ENCODE data around the gene FAM217A. TPM values are rescaled to one million over a fixed set of nuclear protein-coding genes. Genes with fewer than 3 reads are reported as not detected.

The FAM217A gene, protein sequence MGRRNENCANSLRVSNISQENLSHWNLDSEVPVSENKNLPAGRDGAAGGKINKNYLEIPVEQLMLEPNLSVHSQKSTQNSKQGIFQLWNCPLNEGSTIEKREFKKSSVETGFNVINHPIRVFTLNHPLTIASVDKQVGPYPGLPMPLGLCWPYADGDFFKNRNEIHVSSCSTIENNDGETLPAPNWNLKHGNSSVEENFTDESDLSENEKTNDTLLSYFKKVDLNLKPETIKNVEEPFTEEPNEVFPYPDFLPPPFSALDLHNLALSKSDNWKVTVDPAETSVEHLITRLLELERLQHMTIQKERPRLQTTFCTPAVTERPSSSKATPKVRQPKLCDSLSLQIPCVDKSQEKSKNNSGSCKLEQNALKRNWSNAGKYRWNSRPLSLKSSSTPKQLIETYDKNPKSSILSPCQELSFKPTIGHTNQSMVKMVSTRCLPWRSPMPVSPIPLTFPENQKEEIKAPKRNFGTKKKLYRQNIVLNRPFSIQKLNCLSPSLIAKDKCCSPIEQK
- not detected in 2 replicates for total RNA-seq

DNA sequence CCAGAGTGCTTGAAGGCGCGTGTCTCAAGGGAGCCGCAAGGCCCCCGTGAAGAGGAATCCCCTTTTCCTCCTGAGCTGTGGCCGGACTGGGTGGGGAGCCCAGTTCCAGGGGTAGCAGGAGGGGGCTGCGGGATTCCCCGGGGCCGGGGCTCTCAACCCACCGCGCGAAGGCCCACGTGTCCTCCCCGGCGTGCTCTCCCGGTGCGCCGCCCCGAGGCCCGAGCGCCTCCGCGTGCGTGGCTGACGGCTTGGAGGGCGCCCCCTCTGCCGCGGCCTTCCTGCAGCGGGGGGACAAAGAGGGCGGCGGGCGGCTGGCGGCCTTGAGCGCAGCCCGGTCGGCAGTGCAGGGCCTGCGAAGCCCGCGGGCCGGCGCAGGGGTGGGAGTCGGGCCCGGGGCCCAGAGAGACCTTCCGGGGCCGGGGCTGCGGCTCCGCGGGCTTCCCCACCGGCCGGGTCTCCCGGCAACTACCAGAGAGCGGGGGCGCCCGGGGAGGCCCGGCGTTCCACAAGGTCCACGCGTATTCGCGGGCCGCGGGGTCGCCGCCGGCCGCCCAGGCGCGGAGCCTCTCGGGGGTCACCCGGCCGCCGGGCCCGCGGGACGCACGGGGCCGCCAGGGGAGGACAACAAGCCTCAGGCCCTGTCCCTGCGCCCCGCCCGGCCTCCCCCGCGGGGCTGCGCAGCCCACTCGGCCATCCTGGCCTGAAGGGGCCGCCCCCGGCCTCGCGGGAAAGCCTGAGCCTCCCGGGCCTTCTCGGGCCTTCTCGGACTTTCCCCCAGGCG, at the start of gene FAM217A:
Gene FAM217A (minus strand): TSS at position 447 of the 781 bp plus-strand sequence. CDS start 1,723 bp downstream, outside the sequence.
- no peak within 1 kb of the TSS for H3K4me3 ChIP-seq (ENCODE audit: low read depth, low read length)
- H3K27me3 ChIP-seq (ENCODE audit: control insufficient read depth, insufficient read depth, low read length), result no peaks in the 10 kb centered on the region
- no peaks in the 10 kb centered on the region for H3K36me3 ChIP-seq (ENCODE audit: control insufficient read depth, insufficient read depth, low read length)
- TF ChIP-seq, protein P1, sequence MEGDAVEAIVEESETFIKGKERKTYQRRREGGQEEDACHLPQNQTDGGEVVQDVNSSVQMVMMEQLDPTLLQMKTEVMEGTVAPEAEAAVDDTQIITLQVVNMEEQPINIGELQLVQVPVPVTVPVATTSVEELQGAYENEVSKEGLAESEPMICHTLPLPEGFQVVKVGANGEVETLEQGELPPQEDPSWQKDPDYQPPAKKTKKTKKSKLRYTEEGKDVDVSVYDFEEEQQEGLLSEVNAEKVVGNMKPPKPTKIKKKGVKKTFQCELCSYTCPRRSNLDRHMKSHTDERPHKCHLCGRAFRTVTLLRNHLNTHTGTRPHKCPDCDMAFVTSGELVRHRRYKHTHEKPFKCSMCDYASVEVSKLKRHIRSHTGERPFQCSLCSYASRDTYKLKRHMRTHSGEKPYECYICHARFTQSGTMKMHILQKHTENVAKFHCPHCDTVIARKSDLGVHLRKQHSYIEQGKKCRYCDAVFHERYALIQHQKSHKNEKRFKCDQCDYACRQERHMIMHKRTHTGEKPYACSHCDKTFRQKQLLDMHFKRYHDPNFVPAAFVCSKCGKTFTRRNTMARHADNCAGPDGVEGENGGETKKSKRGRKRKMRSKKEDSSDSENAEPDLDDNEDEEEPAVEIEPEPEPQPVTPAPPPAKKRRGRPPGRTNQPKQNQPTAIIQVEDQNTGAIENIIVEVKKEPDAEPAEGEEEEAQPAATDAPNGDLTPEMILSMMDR (IDR thresholded peaks at IDR 0.05; ENCODE audit: insufficient read depth, low read length, poor library complexity, severe bottlenecking), result no peak
- DNase-seq (ENCODE audit: low read depth), result no peak

DNA sequence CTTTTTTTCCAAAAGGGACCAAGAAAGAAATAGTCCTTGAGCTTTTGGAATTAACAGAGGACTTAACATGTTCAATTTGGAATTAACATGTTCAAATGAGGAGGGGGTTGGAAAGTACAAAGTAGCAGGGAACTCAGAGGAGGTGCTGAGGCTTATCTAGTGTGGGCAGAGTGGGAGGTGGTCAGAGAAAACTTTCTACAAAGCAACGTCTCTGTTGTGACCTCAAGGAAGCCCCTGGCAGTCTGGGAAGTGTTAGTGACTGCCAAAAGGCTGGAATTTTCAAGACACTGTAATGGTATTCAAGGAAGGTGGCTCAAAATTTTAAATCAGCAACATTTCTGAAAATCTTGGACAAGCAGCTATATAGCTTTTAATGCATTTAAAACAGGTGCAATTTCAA, 49.1 kb upstream of the FAM217A start:
- DNase-seq (ENCODE audit: low read depth), result no peak
- Histone ChIP-seq H3K36me3 (ENCODE audit: control insufficient read depth, insufficient read depth, low read length) (no peaks in the 10 kb centered on the region), H3K4me3 (ENCODE audit: low read depth, low read length) (no peak overlapping the region), H3K27me3 (ENCODE audit: control insufficient read depth, insufficient read depth, low read length) (no peaks in the 10 kb centered on the region)
- TF ChIP-seq, protein P1 (IDR thresholded peaks at IDR 0.05; ENCODE audit: insufficient read depth, low read length, poor library complexity, severe bottlenecking), result no peak

DNA sequence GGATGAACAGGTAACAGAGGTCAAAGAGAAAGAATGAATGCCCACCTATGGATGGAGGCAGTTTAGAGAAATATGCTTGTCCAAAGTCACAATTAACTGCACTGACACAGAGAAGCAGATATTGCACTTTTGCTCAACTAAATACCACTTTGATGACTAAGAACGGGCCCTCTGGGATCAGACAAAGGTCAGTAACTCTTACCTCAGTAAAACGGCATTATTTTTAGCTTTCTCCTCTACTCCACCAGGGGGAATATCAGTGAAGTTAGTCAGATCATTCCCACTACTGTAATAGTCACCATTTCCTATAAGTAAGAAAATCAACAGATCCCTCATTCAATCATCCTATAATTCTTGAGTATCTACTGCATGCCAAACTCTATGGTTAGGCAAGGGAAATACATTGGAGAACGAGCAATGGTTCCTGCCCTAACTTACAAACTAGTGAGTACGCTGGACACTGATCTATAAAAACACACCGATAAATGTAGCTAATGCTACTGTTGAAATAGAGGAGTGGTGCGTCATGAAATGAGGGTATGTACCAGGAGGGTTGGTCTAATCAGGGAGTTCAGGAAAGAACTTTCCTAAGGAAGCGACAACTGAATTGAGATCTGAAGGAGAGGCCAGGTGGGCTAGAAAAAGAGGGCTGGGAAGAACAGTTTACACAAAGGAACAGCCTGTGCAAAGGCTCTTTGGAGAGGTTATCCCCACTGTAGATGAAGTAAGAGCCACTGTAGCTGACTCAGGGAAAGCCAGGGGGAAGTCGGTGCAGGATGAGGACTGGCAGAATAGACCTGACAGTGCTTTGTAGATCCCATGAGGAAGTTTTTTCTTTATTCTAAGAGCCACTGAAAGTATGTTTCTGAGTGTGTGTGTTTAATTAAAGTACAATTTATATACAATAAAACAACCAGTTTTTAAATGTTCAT, 47.3 kb upstream of the FAM217A start:
- Histone ChIP-seq H3K27me3 (ENCODE audit: control insufficient read depth, insufficient read depth, low read length) (no peaks in the 10 kb centered on the region), H3K4me3 (ENCODE audit: low read depth, low read length) (no peak overlapping the region), H3K36me3 (ENCODE audit: control insufficient read depth, insufficient read depth, low read length) (no peaks in the 10 kb centered on the region)
- TF ChIP-seq, protein P1 (IDR thresholded peaks at IDR 0.05; ENCODE audit: insufficient read depth, low read length, poor library complexity, severe bottlenecking), result peak; percentile 43
- DNase-seq (ENCODE audit: low read depth), result peak; percentile 75

DNA sequence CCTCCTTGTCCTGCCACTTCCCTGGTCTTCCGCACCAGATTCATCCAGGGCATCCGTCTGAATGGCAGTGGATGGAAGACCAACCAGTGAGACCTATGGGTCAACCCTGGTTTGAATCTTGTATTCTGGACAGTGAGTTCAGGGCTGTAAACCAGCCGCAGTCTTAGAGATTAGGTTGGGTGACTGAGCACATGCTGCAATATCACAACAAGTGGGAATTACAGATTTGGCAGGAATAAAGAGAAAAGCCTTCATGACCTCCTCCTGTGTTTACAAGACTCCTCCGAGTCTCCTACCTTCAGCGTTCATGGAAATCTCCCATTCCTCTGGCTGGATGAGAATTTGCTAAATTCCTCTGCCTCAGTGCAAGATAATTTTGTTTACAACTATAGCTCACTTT, 46.6 kb upstream of the FAM217A start:
- no peak for DNase-seq (ENCODE audit: low read depth)
- H3K27me3 ChIP-seq (ENCODE audit: control insufficient read depth, insufficient read depth, low read length), result no peaks in the 10 kb centered on the region
- no peak overlapping the region for H3K4me3 ChIP-seq (ENCODE audit: low read depth, low read length)
- TF ChIP-seq, protein P1 (IDR thresholded peaks at IDR 0.05; ENCODE audit: insufficient read depth, low read length, poor library complexity, severe bottlenecking), result no peak
- no peaks in the 10 kb centered on the region for H3K36me3 ChIP-seq (ENCODE audit: control insufficient read depth, insufficient read depth, low read length)

DNA sequence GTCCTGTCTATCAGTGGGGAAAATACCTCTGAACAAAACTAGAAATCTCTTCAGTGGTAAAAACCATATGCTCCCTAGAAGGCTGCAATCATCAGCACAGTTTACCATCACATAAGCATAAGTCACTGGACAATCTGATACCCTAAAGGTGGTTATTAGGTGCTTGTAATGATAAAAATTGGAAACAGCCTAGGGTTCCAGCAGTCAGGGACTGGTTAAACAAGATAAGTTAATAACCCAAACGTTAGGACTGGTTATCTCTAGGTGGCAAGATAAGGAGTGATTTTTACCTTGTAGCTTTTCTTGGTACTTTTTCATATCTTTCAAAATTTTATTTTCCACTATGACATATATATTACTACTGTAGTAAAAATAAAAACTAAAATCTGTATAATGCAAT, 45.4 kb upstream of the FAM217A start:
- no peak for DNase-seq (ENCODE audit: low read depth)
- Histone ChIP-seq H3K4me3 (ENCODE audit: low read depth, low read length) (no peak overlapping the region), H3K27me3 (ENCODE audit: control insufficient read depth, insufficient read depth, low read length) (no peaks in the 10 kb centered on the region), H3K36me3 (ENCODE audit: control insufficient read depth, insufficient read depth, low read length) (no peaks in the 10 kb centered on the region)
- TF ChIP-seq, protein P1 (IDR thresholded peaks at IDR 0.05; ENCODE audit: insufficient read depth, low read length, poor library complexity, severe bottlenecking), result no peak

Measured in kidney epithelial cell (primary cell).